Astrocyte (in vitro differentiated cells and primary cell): ENCODE results near the gene ASB18.

Experiments used
- CTCF ChIP-seq: IDR thresholded peaks from 2 replicates; pipeline ENCODE4 v1.5.1; 2011; ENCODE audit warnings: low read depth, mild to moderate bottlenecking, inconsistent platforms, low read length, moderate library complexity; ENCODE audit not compliant: insufficient read depth
- EZH2 ChIP-seq: IDR thresholded peaks from 2 replicates; pipeline ENCODE4 v1.6.1; 2012; ENCODE audit warnings: mild to moderate bottlenecking, low read length, inconsistent platforms; ENCODE audit not compliant: insufficient read depth

GRCh38 chr2:236229186-236229585 is 35.0 kb downstream of the ASB18 start:
- TF ChIP-seq CTCF: no peak
- TF ChIP-seq EZH2: no peak
